ENCODE results near the gene OR1L1.

Gene OR1L1

GRCh38 chr9:122656378-122656777, 5.1 kb upstream of the OR1L1 start:
- H3K36me3 ChIP-seq (ENCODE audit: insufficient read depth), result no peaks in the 10 kb centered on the region

DNA sequence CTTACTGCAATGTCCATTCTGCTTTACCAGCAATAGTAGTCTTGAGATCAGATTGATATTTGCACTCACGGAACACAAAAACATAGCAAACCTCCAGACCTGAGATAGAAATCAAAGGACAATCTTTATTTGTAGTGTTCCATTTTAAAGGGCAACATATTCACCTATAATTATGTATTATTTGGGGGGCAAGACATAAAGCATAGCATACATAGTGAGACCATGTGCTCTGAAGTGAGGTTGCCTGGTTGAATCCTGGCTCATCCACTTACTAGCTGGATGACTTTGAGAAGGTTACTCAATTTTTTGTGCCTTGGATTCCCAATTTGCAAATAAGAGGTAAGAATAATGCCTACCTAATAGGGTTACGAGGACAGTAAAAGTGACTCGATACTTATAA, 4.0 kb upstream of the OR1L1 start, which contains the start of gene OR1B1:
Gene OR1B1 (minus strand): TSS at position 101 of the 400 bp plus-strand sequence.
- H3K27me3 ChIP-seq (ENCODE audit: insufficient read depth, low read depth), result no peaks in the 10 kb centered on the region
- H3K4me2 ChIP-seq, result no peak within 1 kb of the TSS
- H3K36me3 ChIP-seq (ENCODE audit: insufficient read depth), result no peaks in the 10 kb centered on the region
- no peaks in the 10 kb centered on the region for H3K79me2 ChIP-seq (ENCODE audit: insufficient read depth, low read depth)
- H2AFZ ChIP-seq (ENCODE audit: low read depth), result no peak within 1 kb of the TSS
- no peak within 1 kb of the TSS for H3K27ac ChIP-seq
- no peak within 1 kb of the TSS for H3K9ac ChIP-seq
- H3K4me3 ChIP-seq (IDR thresholded peaks at IDR 0.05; ENCODE audit: insufficient read depth, low read depth, low read length), result no peak within 1 kb of the TSS
- no peaks in the 10 kb centered on the region for H4K20me1 ChIP-seq (ENCODE audit: insufficient read depth)
- TF ChIP-seq, protein P1, sequence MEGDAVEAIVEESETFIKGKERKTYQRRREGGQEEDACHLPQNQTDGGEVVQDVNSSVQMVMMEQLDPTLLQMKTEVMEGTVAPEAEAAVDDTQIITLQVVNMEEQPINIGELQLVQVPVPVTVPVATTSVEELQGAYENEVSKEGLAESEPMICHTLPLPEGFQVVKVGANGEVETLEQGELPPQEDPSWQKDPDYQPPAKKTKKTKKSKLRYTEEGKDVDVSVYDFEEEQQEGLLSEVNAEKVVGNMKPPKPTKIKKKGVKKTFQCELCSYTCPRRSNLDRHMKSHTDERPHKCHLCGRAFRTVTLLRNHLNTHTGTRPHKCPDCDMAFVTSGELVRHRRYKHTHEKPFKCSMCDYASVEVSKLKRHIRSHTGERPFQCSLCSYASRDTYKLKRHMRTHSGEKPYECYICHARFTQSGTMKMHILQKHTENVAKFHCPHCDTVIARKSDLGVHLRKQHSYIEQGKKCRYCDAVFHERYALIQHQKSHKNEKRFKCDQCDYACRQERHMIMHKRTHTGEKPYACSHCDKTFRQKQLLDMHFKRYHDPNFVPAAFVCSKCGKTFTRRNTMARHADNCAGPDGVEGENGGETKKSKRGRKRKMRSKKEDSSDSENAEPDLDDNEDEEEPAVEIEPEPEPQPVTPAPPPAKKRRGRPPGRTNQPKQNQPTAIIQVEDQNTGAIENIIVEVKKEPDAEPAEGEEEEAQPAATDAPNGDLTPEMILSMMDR (conservative IDR thresholded peaks at IDR 0.05; ENCODE audit: low read depth, low read length), result no peak
- H3K4me1 ChIP-seq (ENCODE audit: low read depth, poor library complexity, severe bottlenecking), result no peaks in the 10 kb centered on the region

More at GRCh38 chr9:122656378-122656777, 5.1 kb upstream of the OR1L1 start:
- Histone ChIP-seq H3K27me3 (ENCODE audit: insufficient read depth, low read depth) (no peaks in the 10 kb centered on the region), H4K20me1 (ENCODE audit: insufficient read depth) (no peaks in the 10 kb centered on the region), H3K79me2 (ENCODE audit: insufficient read depth, low read depth) (no peaks in the 10 kb centered on the region), H3K9ac (no peak overlapping the region), H3K27ac (no peak overlapping the region), H3K4me2 (no peak overlapping the region), H3K4me1 (ENCODE audit: low read depth, poor library complexity, severe bottlenecking) (no peaks in the 10 kb centered on the region), H2AFZ (ENCODE audit: low read depth) (no peak overlapping the region), H3K4me3 (IDR thresholded peaks at IDR 0.05; ENCODE audit: insufficient read depth, low read depth, low read length) (no peak overlapping the region)
- TF ChIP-seq, protein P1 (conservative IDR thresholded peaks at IDR 0.05; ENCODE audit: low read depth, low read length), result no peak

DNA sequence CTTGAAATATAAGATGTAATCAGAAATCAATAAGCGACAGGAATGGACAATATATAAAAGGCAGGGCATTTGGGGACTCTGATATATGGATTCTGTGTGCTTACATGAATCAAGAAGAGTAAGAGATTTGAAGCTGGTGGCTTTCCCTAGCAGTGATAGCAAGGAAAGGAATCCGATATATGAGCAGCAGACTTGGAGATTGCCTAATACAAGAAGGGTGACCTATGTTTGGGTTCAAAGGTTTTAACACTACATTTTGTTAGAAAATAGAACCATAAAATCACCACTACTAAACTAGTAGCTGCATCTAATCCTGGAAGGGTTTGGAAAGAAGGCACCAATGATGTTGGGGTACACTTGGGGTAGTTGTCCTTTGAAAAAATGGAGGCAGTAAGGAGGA, 11.0 kb downstream of the OR1L1 start:
- H3K27ac ChIP-seq, result no peak overlapping the region
- TF ChIP-seq, protein P1 (conservative IDR thresholded peaks at IDR 0.05; ENCODE audit: low read depth, low read length), result no peak

GRCh38 chr9:122684851-122685250, 23.3 kb downstream of the OR1L1 start:
- no peak overlapping the region for H2AFZ ChIP-seq (ENCODE audit: low read depth)
- TF ChIP-seq, protein P1 (conservative IDR thresholded peaks at IDR 0.05; ENCODE audit: low read depth, low read length), result no peak
- no peaks in the 10 kb centered on the region for H3K36me3 ChIP-seq (ENCODE audit: insufficient read depth)
- H4K20me1 ChIP-seq (ENCODE audit: insufficient read depth), result no peaks in the 10 kb centered on the region
- no peak overlapping the region for H3K9ac ChIP-seq
- H3K27ac ChIP-seq, result no peak overlapping the region
- H3K79me2 ChIP-seq (ENCODE audit: insufficient read depth, low read depth), result no peaks in the 10 kb centered on the region
- no peaks in the 10 kb centered on the region for H3K27me3 ChIP-seq (ENCODE audit: insufficient read depth, low read depth)
- H3K4me2 ChIP-seq, result no peak overlapping the region
- no peak overlapping the region for H3K4me3 ChIP-seq (IDR thresholded peaks at IDR 0.05; ENCODE audit: insufficient read depth, low read depth, low read length)
- no peaks in the 10 kb centered on the region for H3K4me1 ChIP-seq (ENCODE audit: low read depth, poor library complexity, severe bottlenecking)

More for the DNA sequence above, 11.0 kb downstream of the OR1L1 start:
- H3K4me2 ChIP-seq, result no peak overlapping the region
- H2AFZ ChIP-seq (ENCODE audit: low read depth), result no peak overlapping the region
- H3K27me3 ChIP-seq (ENCODE audit: insufficient read depth, low read depth), result no peaks in the 10 kb centered on the region
- H3K4me3 ChIP-seq (IDR thresholded peaks at IDR 0.05; ENCODE audit: insufficient read depth, low read depth, low read length), result no peak overlapping the region
- no peaks in the 10 kb centered on the region for H3K4me1 ChIP-seq (ENCODE audit: low read depth, poor library complexity, severe bottlenecking)
- H3K36me3 ChIP-seq (ENCODE audit: insufficient read depth), result no peaks in the 10 kb centered on the region
- no peak overlapping the region for H3K9ac ChIP-seq
- no peaks in the 10 kb centered on the region for H4K20me1 ChIP-seq (ENCODE audit: insufficient read depth)
- H3K79me2 ChIP-seq (ENCODE audit: insufficient read depth, low read depth), result no peaks in the 10 kb centered on the region
